GM12891 (cell line): Measurements from ENCODE around the gene SPATA32.

Experiments used
- POLR2A ChIP-seq: IDR thresholded peaks from 2 replicates; pipeline ENCODE4 v1.6.1; 2011; ENCODE audit warnings: low read depth, low read length, control low read depth
- POLR2AphosphoS5 ChIP-seq: IDR thresholded peaks from 2 replicates; pipeline ENCODE4 v1.6.1; 2011; ENCODE audit warnings: low read depth, low read length, control low read depth

DNA sequence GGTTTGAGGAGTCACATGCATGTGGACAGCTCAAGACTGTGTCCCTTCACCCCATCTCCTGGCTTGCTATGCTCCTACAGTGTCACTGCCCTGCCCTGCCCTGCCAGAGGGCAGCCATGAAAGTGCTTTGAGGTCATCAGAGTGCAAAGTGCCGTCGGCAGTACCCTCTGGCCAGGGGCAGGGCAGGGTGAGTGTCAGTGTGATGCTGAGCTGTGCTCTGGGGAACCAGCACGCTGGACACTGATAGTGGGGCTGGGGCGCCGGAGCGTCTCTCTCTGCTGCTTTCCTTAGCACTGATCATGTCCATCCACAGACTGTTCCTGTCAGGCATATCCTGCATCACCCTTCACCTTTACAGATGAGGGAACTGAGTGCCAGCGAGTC lies 1.6 kb upstream of the SPATA32 start:
- no peak; the same call in 1 of the 2 replicates for TF ChIP-seq POLR2AphosphoS5
- no peak for TF ChIP-seq POLR2A
